ENCODE results near the gene FZD4. TPM values are rescaled to one million over a fixed set of nuclear protein-coding genes. Genes with fewer than 3 reads are reported as not detected.
A peak's percentile ranks its signal among the peaks of the same experiment; 100 is the strongest.

The FZD4 gene
- total and polyA plus RNA-seq, 9 donors, result 25.8 to 40.5 (median 31.7) TPM

- no peaks in the 10 kb centered on the region for H3K9me3 ChIP-seq (replicated peaks; ENCODE audit: control insufficient read depth, low read depth, low read length)
- no peaks in the 10 kb centered on the region for H3K27me3 ChIP-seq (ENCODE audit: control insufficient read depth, insufficient read depth, low read length)
- H3K36me3 ChIP-seq (ENCODE audit: control insufficient read depth, insufficient read depth, low read length), result no peaks in the 10 kb centered on the region
- H3K4me3 ChIP-seq (ENCODE audit: low read length), result no peak overlapping the region
- no CpG with 5 or more reads among the region's 1 CpG for WGBS (ENCODE audit: insufficient coverage)
- H3K27ac ChIP-seq (ENCODE audit: low read length), result peak overlapping the region; percentile 6
- H3K4me1 ChIP-seq (ENCODE audit: control insufficient read depth, insufficient read depth, low read length), result peaks cover 25% of the 10 kb centered on the region
- DNase-seq, result no peak
Measured at GRCh38 chr11:86898689-86899088, 56.5 kb downstream of the FZD4 start.

- Histone ChIP-seq H3K36me3 (ENCODE audit: control insufficient read depth, insufficient read depth, low read length) (no peaks in the 10 kb centered on the region), H3K27ac (ENCODE audit: low read length) (peak overlapping the region; percentile 82), H3K4me1 (ENCODE audit: control insufficient read depth, insufficient read depth, low read length) (peaks cover 22% of the 10 kb centered on the region), H3K27me3 (ENCODE audit: control insufficient read depth, insufficient read depth, low read length) (no peaks in the 10 kb centered on the region), H3K9me3 (replicated peaks; ENCODE audit: control insufficient read depth, low read depth, low read length) (no peaks in the 10 kb centered on the region), H3K4me3 (ENCODE audit: low read length) (peak overlapping the region; percentile 2)
- 11% methylated on average over 1 of the region's 5 CpGs for WGBS (ENCODE audit: insufficient coverage)
- DNase-seq, result peak; percentile 86
Measured at GRCh38 chr11:86896441-86896841, 58.8 kb downstream of the FZD4 start.

Other genes starting within 250 kb of the FZD4 start
- 31.4 TPM for gene PRSS23, start 154.9 kb downstream of the FZD4 start, total RNA-seq
- 10 to 100 TPM; 14.5 to 37.5 (median 26.1) TPM for gene PRSS23, start 154.9 kb downstream of the FZD4 start, polyA plus RNA-seq (ENCODE audit: insufficient read depth in 1 of 8, insufficient read length in 8 of 8, low replicate concordance in 1 of 8)
- gene TMEM135, start 82.5 kb upstream of the FZD4 start, total RNA-seq, result 15.3 TPM
- 10 to 100 TPM; 10.5 to 21.1 (median 14.3) TPM for gene TMEM135, start 82.5 kb upstream of the FZD4 start, polyA plus RNA-seq (ENCODE audit: insufficient read depth in 1 of 8, insufficient read length in 8 of 8, low replicate concordance in 1 of 8)

Data from muscle of leg (tissue), 11 donors.